Bronchial epithelial cell (primary cell): ENCODE results near the gene TRPT1. TPM values are rescaled to one million over a fixed set of nuclear protein-coding genes. Genes with fewer than 3 reads are reported as not detected.

Experiments
- DNase-seq: peaks from one replicate; pipeline ENCODE4 v3.0.0-alpha.2; 2010; ENCODE audit warnings: low read depth
- FAIRE-seq: peaks from 2 replicates; lab custom pipeline; 2011; peaks lifted over from hg19 to GRCh38; lab: Jason Lieb, UNC
- H3K27me3 ChIP-seq: 2 replicates; pipeline ENCODE4 v1.5.1; 2011; ENCODE audit warnings: low read length; ENCODE audit not compliant: control insufficient read depth, insufficient read depth
- H3K36me3 ChIP-seq: 2 replicates; pipeline ENCODE4 v1.5.1; 2011; ENCODE audit warnings: low read length; ENCODE audit not compliant: control insufficient read depth, insufficient read depth
- H3K4me3 ChIP-seq: 2 replicates; pipeline ENCODE4 v1.5.1; 2011; ENCODE audit warnings: mild to moderate bottlenecking, low read depth, low read length, control low read depth
- total RNA-seq: library from RNA; depleted of rRNA; stranded (reverse); fragments of >200 nt; gene quantifications from 2 replicates; pipeline ENCODE4 v1.2.1, GENCODE V29; 2014
- TF ChIP-seq, protein P1 (sequence below): IDR thresholded peaks from 2 replicates; pipeline ENCODE4 v1.5.1; 2011; ENCODE audit warnings: mild to moderate bottlenecking, moderate library complexity, low read length, control low read depth, inconsistent platforms; ENCODE audit not compliant: insufficient read depth, severe bottlenecking

Gene TRPT1
- total RNA-seq, 1 donor from 2014 or later = 24.5 TPM

DNA sequence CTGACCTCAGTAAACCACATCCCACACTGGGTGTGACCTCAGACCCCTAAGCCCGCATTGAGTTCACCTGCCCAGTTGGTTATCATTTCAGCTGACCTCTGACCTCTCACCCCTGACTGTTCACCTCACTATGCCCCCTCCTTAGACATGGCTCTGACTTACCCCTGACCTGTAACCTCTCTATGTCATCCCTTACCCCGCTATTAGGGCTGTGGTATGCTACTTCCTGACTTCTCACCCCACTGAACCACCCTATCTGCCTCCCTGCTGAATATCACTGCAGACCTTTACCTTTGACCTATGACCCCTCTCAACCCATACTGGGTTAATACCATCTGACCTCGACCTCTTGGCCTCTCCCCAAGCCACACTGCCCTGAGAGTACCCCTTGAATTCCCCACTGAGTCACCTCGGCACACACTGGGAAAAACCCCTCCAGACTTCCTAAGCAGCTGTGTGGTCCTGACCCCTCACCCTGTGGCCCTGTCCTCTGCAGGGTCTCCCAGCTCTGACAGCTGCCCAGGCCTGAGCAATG, 33.6 kb upstream of the TRPT1 start:
- no peak for FAIRE-seq
- Histone ChIP-seq H3K27me3 (no peaks in the 10 kb centered on the region), H3K36me3 (peaks cover 68% of the 10 kb centered on the region), H3K4me3 (no peak overlapping the region)
- no peak for DNase-seq
- TF ChIP-seq, protein P1, sequence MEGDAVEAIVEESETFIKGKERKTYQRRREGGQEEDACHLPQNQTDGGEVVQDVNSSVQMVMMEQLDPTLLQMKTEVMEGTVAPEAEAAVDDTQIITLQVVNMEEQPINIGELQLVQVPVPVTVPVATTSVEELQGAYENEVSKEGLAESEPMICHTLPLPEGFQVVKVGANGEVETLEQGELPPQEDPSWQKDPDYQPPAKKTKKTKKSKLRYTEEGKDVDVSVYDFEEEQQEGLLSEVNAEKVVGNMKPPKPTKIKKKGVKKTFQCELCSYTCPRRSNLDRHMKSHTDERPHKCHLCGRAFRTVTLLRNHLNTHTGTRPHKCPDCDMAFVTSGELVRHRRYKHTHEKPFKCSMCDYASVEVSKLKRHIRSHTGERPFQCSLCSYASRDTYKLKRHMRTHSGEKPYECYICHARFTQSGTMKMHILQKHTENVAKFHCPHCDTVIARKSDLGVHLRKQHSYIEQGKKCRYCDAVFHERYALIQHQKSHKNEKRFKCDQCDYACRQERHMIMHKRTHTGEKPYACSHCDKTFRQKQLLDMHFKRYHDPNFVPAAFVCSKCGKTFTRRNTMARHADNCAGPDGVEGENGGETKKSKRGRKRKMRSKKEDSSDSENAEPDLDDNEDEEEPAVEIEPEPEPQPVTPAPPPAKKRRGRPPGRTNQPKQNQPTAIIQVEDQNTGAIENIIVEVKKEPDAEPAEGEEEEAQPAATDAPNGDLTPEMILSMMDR = no peak

DNA sequence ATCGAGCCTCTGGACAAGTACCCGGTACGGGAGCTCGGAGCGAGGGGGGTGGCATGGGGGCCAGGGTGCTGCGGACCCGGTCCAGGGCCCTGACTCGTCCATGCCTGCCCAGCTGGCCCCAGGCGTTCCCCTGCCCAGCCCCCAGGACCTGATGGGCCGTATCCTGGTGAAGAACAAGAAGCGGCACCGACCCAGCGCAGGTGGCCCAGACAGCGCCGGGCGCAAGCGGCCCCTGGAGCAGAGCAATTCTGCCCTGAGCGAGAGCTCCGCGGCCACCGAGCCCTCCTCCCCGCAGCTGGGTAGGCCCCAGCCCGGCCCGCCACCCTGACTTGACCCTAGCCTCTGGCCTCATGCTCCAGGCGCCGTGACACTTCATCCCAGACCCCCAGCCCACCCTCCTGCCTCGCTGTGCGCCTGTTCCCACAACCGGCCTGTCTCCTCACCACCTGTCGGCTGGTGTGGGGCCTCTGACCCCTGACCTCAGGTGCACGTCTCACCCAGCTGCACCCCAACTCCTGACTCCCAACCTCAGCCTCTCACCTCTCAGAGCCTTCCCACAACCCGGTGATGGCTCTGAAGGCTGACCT, 33.1 kb upstream of the TRPT1 start:
- H3K27me3 ChIP-seq = no peaks in the 10 kb centered on the region
- TF ChIP-seq, protein P1 = no peak
- peaks cover 69% of the 10 kb centered on the region for H3K36me3 ChIP-seq
- no peak overlapping the region for H3K4me3 ChIP-seq
- FAIRE-seq = no peak
- DNase-seq = no peak

- TF ChIP-seq, protein P1 = no peak
- Histone ChIP-seq H3K4me3 (no peak overlapping the region), H3K27me3 (no peaks in the 10 kb centered on the region), H3K36me3 (peaks cover 62% of the 10 kb centered on the region)
- DNase-seq = no peak
- FAIRE-seq = no peak
Observed at GRCh38 chr11:64258356-64258755, 32.4 kb upstream of the TRPT1 start.

- FAIRE-seq (no peak), DNase-seq (no peak)
Observed at GRCh38 chr11:64256300-64256699, 30.3 kb upstream of the TRPT1 start.

GRCh38 chr11:64255135-64256128, 29.4 kb upstream of the TRPT1 start:
- FAIRE-seq (peak; percentile 36), DNase-seq (no peak)
- H3K36me3 ChIP-seq = peaks cover 44% of the 10 kb centered on the region

More at GRCh38 chr11:64256300-64256699, 30.3 kb upstream of the TRPT1 start:
- Histone ChIP-seq H3K36me3 (peaks cover 47% of the 10 kb centered on the region), H3K4me3 (no peak overlapping the region), H3K27me3 (no peaks in the 10 kb centered on the region)
- TF ChIP-seq, protein P1 = no peak

More at GRCh38 chr11:64255135-64256128, 29.4 kb upstream of the TRPT1 start:
- TF ChIP-seq, protein P1 = no peak
- no peak overlapping the region for H3K4me3 ChIP-seq
- no peaks in the 10 kb centered on the region for H3K27me3 ChIP-seq
